Right cardiac atrium (tissue), 5 donors: ENCODE data around the gene S1PR3. TPM values are rescaled to one million over a fixed set of nuclear protein-coding genes. Genes with fewer than 3 reads are reported as not detected.

ENCODE experiments used
- ATAC-seq, 2 donors: fragments of 200-7000 bp; cut with Tn5 transposase; one replicate each; pipeline versions ENCODE4 v1.8.0 to v1.9.1; 2020; ENCODE audit warnings: moderate library complexity in 2 of 2, mild to moderate bottlenecking in 1 of 2
- DNase-seq, 3 donors: peaks; one replicate each; pipeline ENCODE4 v3.0.0-alpha.2; 2020
- H3K27ac ChIP-seq: one replicate; pipeline ENCODE4 v1.5.1; 2013; ENCODE audit warnings: mild to moderate bottlenecking, low read length, control low read depth, moderate library complexity
- H3K27me3 ChIP-seq: one replicate; pipeline ENCODE4 v1.6.1; 2013; ENCODE audit not compliant: control insufficient read depth, insufficient read depth
- H3K4me1 ChIP-seq: one replicate; pipeline ENCODE4 v1.6.1; 2013; ENCODE audit warnings: low read length; ENCODE audit not compliant: control insufficient read depth, insufficient read depth
- H3K4me3 ChIP-seq: one replicate; pipeline ENCODE4 v1.5.1; 2013; ENCODE audit warnings: low read length, control low read depth
- H3K9me3 ChIP-seq: one replicate; pipeline ENCODE4 v1.6.1; 2013; ENCODE audit warnings: low read length; ENCODE audit not compliant: control insufficient read depth
- WGBS: extraction: QIAGEN DNeasy Blood & Tissue Kit; methylation state at CpG from one replicate; pipeline ENCODE4 v1.1.7; 2013; 5-methylcytosine and 5-hydroxymethylcytosine counted together
- intact Hi-C, 4 donors: fragments of 100-400 bp; cut with DNase I; formaldehyde crosslinking; loops; one replicate each; pipeline versions ENCODE4 v1.11.0 to v1.14.0; 2022 to 2023
- polyA plus RNA-seq: library from polyadenylated mRNA; stranded (reverse); fragments of 200-250 nt; gene quantifications from one replicate; pipeline ENCODE4 v1.2.3, GENCODE V29; 2013
- total RNA-seq, 4 donors: library from RNA; stranded (reverse); fragmentation: NEBNext Ultra II Directional; extraction: Animal tissue kit (Norgen Biotek cat#: 25700); gene quantifications; one replicate each; pipeline ENCODE4 v1.2.1, GENCODE V29; 2021
- donor health status: healthy with polysubstance abuse.
- donor health status: DM: no; HTN: yes; CAD: no.
- donor health status: DM: no; HTN: no; CAD: no.
- donor health status: DM: no; HTN: yes; CAD: no; lungs with severe emphysema.
- donor health status: DM: yes; HTN: yes; CAD: no.

The S1PR3 gene
- total and polyA plus RNA-seq, 5 donors = 24.9 to 51.6 (median 37.9) TPM

DNA sequence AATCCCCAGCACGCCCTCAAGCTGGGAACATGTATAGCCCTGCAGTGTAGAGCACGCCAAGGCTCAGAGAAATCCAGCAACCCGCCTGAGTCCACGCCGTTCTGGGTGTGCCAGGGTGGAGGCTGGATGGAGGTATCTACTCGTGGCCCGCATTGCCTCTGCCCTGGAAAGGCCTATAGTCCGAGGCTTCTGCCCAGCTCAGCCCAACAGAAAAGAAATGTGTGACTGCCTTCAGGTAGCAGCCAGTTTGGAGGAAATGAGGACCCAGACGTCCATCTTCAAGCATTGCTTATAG is 18.2 kb downstream of the S1PR3 start:
- intact Hi-C loops = no loop called here
- no peak for DNase-seq
- no peak overlapping the region for H3K27ac ChIP-seq
- no peak for ATAC-seq
- H3K9me3 ChIP-seq = no peaks in the 10 kb centered on the region
- WGBS = 94% methylated on average over 9 of the region's 9 CpGs
- H3K27me3 ChIP-seq = no peaks in the 10 kb centered on the region
- H3K4me3 ChIP-seq = no peak overlapping the region
- H3K4me1 ChIP-seq = no peaks in the 10 kb centered on the region

DNA sequence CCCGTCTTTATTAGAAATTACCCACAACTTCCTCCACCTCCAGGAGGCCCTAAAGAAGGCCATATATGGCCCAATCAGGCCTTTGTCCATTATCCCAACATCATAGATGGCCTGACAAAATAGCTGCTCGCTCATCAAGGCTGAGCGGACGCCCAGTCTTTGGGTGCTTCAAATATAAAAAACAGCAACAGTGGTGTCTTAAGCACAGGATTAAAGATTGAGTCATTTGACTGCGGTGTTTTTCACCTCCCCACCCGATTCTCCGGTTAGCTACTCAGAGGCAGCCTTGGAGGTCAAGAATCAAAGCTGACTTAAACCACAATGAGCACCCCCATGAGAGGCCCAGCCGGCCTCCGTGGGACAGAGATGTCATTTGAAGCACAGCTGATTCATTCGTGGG is 18.8 kb downstream of the S1PR3 start:
- H3K9me3 ChIP-seq = no peaks in the 10 kb centered on the region
- no peak for DNase-seq
- no peak for ATAC-seq
- no peaks in the 10 kb centered on the region for H3K27me3 ChIP-seq
- H3K4me1 ChIP-seq = no peaks in the 10 kb centered on the region
- no peak overlapping the region for H3K4me3 ChIP-seq
- no peak overlapping the region for H3K27ac ChIP-seq
- intact Hi-C loops = no loop called here
- WGBS = 82% methylated on average over 10 of the region's 10 CpGs

DNA sequence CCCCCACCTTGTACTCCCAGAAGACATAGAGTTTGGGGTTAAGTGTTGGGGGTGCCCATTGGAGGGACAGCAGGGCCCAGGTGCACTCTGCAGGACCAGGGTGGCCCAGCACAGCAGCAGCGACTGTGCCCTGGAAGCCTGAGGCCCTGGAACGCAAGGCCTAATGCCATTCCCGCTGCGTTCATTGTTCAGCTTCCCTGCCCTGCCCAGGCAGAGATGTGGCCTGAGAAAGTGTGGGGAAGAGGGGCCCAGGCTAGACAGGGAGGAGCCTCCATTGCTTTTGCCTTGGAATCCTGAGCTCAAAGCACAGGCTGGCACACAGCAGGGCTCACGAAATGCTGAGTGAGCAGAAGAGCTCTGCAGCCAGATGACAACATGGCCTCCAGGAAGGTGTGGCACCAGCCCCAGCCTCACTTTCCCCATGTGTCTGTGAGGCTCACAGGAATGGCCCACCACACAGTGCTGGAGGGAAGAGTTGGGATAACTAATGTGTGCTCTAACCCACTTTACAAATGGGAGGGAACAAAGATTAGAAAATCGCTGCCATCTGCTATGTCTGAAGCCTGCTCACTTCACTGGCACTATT is 19.4 kb downstream of the S1PR3 start:
- no peak overlapping the region for H3K4me3 ChIP-seq
- no peaks in the 10 kb centered on the region for H3K27me3 ChIP-seq
- intact Hi-C loops = no loop called here
- H3K27ac ChIP-seq = no peak overlapping the region
- no peak for DNase-seq
- H3K4me1 ChIP-seq = no peaks in the 10 kb centered on the region
- WGBS = 79% methylated on average over 6 of the region's 6 CpGs
- ATAC-seq = no peak
- H3K9me3 ChIP-seq = no peaks in the 10 kb centered on the region

DNA sequence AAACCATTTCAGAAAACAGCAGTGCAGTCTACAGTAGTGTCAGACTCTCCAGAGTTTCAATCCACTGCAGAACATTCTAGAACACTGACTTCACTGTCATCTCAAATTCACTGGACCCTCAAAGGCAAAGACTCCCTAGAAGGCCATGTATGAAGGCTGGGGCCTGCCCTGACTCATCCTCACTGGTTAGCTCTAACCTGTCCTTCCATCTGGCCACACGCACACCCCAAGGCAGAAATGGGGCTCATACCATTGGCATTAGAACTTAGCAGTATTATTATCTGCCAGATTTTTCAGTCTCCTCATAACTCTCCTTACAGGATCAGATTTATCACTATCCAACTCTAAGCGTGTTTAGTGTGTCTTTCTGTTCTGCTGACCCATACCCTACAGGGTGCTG is 20.4 kb downstream of the S1PR3 start:
- H3K27me3 ChIP-seq = no peaks in the 10 kb centered on the region
- H3K9me3 ChIP-seq = no peaks in the 10 kb centered on the region
- no peaks in the 10 kb centered on the region for H3K4me1 ChIP-seq
- DNase-seq = no peak
- H3K27ac ChIP-seq = no peak overlapping the region
- WGBS = 93% methylated on average over 2 of the region's 2 CpGs
- no peak for ATAC-seq
- intact Hi-C loops = no loop called here
- H3K4me3 ChIP-seq = no peak overlapping the region

DNA sequence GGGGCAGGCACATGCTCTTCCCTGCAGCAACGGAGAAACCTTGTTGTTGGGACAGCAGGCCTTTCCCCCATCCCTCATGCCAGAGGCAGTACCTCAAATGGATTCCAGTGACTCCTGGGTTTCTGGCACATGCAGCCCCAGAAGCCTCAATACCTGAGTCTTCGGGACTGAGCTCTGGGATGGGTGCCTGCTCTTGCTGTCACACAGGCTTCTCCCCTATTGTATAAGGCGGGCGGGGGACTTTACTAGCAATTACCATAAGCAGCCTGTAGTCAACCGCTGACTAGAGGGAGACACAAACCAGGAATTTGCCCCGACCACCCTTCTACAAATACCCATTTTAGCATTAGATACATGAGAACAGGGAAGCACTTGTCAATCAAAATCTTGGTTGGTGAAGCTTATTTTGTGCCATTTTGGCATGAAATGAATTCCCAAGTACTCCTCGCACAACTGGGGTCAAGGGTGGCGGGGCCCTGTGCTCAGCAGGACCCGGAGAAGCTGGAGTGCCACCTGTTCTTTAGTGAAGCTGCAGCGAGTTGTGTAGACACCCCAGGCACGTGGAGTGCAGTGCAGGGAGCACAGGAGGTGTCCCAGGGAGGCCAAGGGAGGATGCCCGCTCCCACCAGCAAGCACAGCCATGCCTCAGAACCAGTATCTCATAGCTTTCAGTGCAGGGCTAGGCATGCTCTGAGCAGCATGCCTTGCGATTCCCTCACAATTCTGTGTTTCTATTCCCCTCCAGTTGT is 21.2 kb downstream of the S1PR3 start:
- no peak overlapping the region for H3K27ac ChIP-seq
- intact Hi-C loops = no loop called here
- H3K9me3 ChIP-seq = no peaks in the 10 kb centered on the region
- H3K4me3 ChIP-seq = no peak overlapping the region
- DNase-seq = no peak
- H3K27me3 ChIP-seq = no peaks in the 10 kb centered on the region
- no peaks in the 10 kb centered on the region for H3K4me1 ChIP-seq
- WGBS = 89% methylated on average over 13 of the region's 13 CpGs
- ATAC-seq = no peak

DNA sequence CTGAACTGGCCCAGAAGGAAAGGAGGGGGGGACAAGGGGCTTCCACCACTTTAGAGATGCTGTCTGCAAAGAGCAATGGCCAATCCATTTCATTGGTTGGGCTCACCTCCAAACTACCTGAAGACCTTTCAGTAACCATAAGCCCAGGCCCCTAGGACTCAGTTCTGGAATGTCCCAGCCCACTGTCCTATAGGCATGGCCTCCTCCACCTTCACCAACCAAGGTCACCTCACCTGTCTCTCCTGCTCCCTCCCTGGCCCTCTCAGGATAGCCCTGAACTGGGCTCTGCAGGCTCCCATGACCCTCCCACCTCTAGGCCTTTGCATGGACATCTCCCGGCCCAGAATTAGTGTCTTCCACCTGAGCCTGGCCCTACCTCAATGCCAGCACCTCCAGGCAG is 22.4 kb downstream of the S1PR3 start:
- DNase-seq = no peak
- Histone ChIP-seq H3K9me3 (no peaks in the 10 kb centered on the region), H3K27me3 (no peaks in the 10 kb centered on the region), H3K27ac (no peak overlapping the region), H3K4me3 (no peak overlapping the region), H3K4me1 (no peaks in the 10 kb centered on the region)
- ATAC-seq = no peak
- intact Hi-C loops = no loop called here
- 83% methylated on average over 1 of the region's 1 CpG for WGBS

DNA sequence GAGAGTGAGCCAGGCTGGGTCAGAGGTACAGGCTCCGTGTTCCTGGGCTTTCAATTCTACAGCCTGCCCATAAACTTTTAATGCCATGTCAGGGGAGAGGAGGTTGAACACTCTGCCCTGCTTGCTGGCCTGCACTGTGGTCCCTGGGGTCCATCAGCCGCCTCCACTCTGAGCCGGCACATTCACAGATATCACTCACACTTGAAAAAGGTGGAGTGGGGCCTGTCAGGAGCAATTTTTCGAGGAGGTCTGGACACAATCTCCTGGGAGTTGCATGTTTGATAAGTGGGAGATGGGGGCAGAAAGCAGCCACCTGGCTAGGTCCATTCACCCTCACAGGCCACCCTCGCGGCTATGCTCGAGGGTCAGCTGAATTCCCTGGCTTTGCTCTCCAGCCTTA is 22.9 kb downstream of the S1PR3 start:
- H3K9me3 ChIP-seq = no peaks in the 10 kb centered on the region
- DNase-seq = no peak
- no peak for ATAC-seq
- intact Hi-C loops = no loop called here
- H3K27me3 ChIP-seq = no peaks in the 10 kb centered on the region
- no peak overlapping the region for H3K27ac ChIP-seq
- H3K4me1 ChIP-seq = no peaks in the 10 kb centered on the region
- WGBS = 86% methylated on average over 7 of the region's 7 CpGs
- H3K4me3 ChIP-seq = no peak overlapping the region

DNA sequence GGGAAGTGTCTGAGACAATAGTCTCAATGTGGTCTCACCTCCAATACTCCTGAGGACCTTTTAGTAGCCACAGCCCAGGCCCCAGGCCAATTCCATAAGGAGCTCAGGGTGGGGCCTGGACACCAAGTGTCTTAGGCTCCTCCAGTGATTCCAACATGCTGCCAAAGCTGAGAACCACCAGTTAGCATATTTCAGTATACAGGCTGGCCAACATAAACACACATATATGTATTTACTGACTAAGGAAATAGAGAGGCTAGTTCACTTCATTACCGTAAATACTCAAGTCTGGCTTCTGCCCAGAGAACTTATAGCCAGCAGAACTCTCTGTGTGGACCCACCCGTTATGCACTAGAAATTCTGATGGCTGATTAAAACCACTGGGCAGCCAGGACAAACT is 24.1 kb downstream of the S1PR3 start:
- DNase-seq = no peak
- Histone ChIP-seq H3K27ac (no peak overlapping the region), H3K27me3 (no peaks in the 10 kb centered on the region), H3K4me3 (no peak overlapping the region), H3K9me3 (no peaks in the 10 kb centered on the region), H3K4me1 (no peaks in the 10 kb centered on the region)
- intact Hi-C loops = no loop called here
- WGBS = 84% methylated on average over 2 of the region's 2 CpGs
- no peak for ATAC-seq

DNA sequence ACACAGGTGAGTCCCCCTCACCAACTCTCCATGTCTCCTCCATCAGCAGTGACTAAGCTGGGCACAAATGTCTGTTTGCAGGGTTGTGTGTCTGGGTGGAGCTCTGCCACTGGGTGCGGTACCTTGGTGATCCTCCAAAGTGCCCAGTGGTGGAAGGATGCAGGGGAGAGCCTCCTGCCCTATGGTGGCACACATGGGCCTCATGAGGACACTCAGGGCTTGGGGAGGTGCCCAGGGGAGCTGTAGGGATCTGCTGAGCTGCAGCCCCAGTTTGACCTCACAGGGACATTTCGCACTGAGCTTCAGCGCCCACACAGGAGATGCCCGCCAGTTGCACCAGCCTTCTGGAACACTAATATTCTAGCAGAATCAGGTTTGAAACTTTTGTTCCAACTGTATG is 29.5 kb downstream of the S1PR3 start:
- H3K27me3 ChIP-seq = no peaks in the 10 kb centered on the region
- WGBS = 97% methylated on average over 4 of the region's 4 CpGs
- DNase-seq = no peak
- peak in 1 of 2 donors; percentile 14 for ATAC-seq
- H3K9me3 ChIP-seq = no peaks in the 10 kb centered on the region
- H3K4me3 ChIP-seq = no peak overlapping the region
- no peak overlapping the region for H3K27ac ChIP-seq
- H3K4me1 ChIP-seq = peaks cover 11% of the 10 kb centered on the region
- intact Hi-C loops = no loop called here

DNA sequence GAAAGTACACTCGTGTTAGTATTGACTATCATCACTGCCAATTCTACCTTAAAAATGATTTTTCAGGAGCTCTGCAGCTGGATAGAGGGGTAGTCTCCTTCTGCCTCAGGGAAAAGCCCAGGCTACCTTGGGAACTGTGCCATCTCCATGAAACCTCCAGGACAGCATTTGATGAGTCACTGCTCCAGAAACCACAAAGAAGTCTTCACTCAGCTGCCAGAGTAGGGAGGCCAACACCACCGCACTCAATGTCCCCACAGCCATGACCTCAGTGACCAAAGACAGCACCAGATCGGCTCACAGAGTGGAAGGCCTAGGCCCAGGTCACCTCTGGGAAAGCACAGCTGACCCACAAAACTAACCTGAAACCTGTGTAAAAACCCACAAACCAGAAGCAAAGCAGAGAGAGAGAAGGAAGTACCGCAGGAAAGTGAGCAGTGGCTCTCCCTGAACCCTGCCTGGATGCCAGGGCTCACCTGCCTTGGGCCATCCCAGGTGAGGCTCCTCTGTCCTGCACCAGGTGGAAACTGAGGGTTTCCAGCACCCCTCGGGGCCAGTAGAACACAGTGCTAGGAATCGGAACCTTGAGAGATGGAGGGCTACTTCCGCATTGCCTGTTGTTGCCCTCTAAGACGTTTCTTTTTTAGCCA is 30.0 kb downstream of the S1PR3 start:
- WGBS = 79% methylated on average over 8 of the region's 8 CpGs

DNA sequence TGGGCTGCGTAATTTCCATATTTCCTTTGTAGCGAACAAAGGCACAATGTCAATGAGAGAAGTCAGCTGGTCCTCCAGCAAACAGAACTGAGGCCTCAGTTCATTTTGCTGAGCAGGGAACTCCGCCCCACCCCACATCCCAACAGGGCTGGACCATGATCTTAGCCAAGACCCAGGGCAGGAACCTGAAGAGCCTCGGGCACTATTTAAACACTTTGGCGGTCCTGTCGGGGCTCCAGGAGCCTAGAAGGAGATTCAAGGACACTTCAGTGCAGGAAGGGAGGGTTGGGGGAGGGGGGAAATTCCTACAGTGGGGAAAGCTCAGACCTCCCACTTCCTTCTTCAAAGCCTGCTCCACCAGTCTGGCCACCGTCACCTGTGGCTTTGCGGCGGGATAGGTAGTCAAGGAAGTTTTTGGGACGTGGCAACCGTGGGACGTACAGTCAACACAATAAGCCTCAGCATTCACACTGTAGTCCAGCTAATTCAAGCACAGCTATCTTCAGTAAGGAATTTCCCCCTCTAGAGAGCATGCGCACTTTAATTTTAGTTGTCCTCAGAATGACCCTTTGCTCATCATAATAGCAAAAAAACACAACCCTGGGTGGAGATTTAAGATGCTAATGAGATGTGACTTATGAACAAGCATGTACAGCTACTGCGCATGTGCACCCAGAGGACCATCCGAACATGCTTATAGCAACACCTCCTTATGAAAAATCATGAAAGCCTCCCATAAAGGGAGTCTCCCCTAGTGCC is 30.9 kb downstream of the S1PR3 start:
- H3K4me3 ChIP-seq = no peak overlapping the region
- H3K27me3 ChIP-seq = no peaks in the 10 kb centered on the region
- intact Hi-C loops = no loop called here
- H3K9me3 ChIP-seq = no peaks in the 10 kb centered on the region
- peak overlapping the region; percentile 60 for H3K27ac ChIP-seq
- 41% methylated on average over 15 of the region's 15 CpGs for WGBS
- DNase-seq (peak in 2 of 3 donors; percentile 30 to 73), ATAC-seq (peak; percentile 53 to 72)
- peaks cover 11% of the 10 kb centered on the region for H3K4me1 ChIP-seq

More for the DNA sequence above, 30.0 kb downstream of the S1PR3 start:
- no peaks in the 10 kb centered on the region for H3K9me3 ChIP-seq
- intact Hi-C loops = no loop called here
- no peaks in the 10 kb centered on the region for H3K27me3 ChIP-seq
- ATAC-seq (peak; percentile 66 to 76), DNase-seq (peak in 2 of 3 donors; percentile 66 to 67)
- H3K4me3 ChIP-seq = no peak overlapping the region
- H3K27ac ChIP-seq = peak overlapping the region; percentile 60
- H3K4me1 ChIP-seq = peaks cover 11% of the 10 kb centered on the region
